HCT116 (cell line): ENCODE data around the gene PRSS53. TPM values are rescaled to one million over a fixed set of nuclear protein-coding genes. Genes with fewer than 3 reads are reported as not detected.

ENCODE experiments used
- ATAC-seq: fragments of 200-7000 bp; cut with Tn5 transposase; 2 replicates; pipeline ENCODE4 v1.9.1; 2020; ENCODE audit warnings: mild to moderate bottlenecking, moderate library complexity
- BruUV-seq: library from RNA; stranded (reverse); fragments of 400-500 nt; replicated peaks from 2 replicates; lab custom pipeline; 2021; lab: Mats Ljungman, UMichigan
- CTCF ChIA-PET: fragments of 300-600 bp; sonication (Branson Sonifier 250); formaldehyde crosslinking; loops from one replicate; lab custom pipeline; 2021; ENCODE audit warnings: antibody characterized with exemption; lab: Charles Lee
- POLR2A ChIA-PET: fragments of 300-600, 350-600 bp; sonication (Branson Sonifier 250); formaldehyde crosslinking; loops from one replicate; lab custom pipeline; 2021; ENCODE audit warnings: antibody characterized with exemption; lab: Charles Lee
- RAD21 ChIA-PET, 2 experiments: fragments of 300-600 bp; sonication (Branson Sonifier 250); formaldehyde crosslinking; loops; one replicate each; lab custom pipeline; 2023; ENCODE audit warnings: low total read pairs in 2 of 2; ENCODE audit not compliant: uncharacterized antibody in 2 of 2, unreplicated experiment in 2 of 2, low non-redundant PET in 1 of 2; lab: Charles Lee
- DNase-seq: peaks from one replicate; pipeline ENCODE4 v3.0.0-alpha.2; 2010; ENCODE audit warnings: low read depth, low spot score
- H2AFZ ChIP-seq: fragments of 200-600 bp; shearing (Covaris generic), sonication (generic); 2 replicates; pipeline ENCODE4 v1.6.1; 2017; ENCODE audit warnings: low read depth, mixed run types, mixed read lengths, antibody characterized with exemption, low read length; ENCODE audit not compliant: poor library complexity, severe bottlenecking
- H3K27ac ChIP-seq: 2 replicates; pipeline ENCODE4 v1.5.1; 2012; ENCODE audit warnings: low read depth, low read length
- H3K27me3 ChIP-seq: fragments of 200-600 bp; sonication (generic); 2 replicates; pipeline ENCODE4 v1.6.1; 2016; ENCODE audit warnings: mixed run types, low read length, mixed read lengths; ENCODE audit not compliant: insufficient read depth
- H3K36me3 ChIP-seq, 2 experiments: fragments of 200-500 bp in 1 of 2; fragments of 200-600 bp in 1 of 2; sonication (Bioruptor generic) in 1 of 2; sonication (generic) in 1 of 2; 2 replicates each; pipeline versions ENCODE4 v1.5.1 to v1.6.1; 2014 to 2016; ENCODE audit warnings: low read length in 2 of 2, inconsistent platforms in 1 of 2, mixed read lengths in 1 of 2, mixed run types in 1 of 2; ENCODE audit not compliant: insufficient read depth in 2 of 2, control insufficient read depth in 1 of 2
- H3K4me1 ChIP-seq, 2 experiments: fragments of 200-600 bp in 1 of 2; sonication (generic) in 1 of 2; 2 replicates each; pipeline versions ENCODE4 v1.5.1 to v1.6.1; 2012 to 2017; ENCODE audit warnings: low read length in 2 of 2, inconsistent platforms in 1 of 2, mild to moderate bottlenecking in 1 of 2, mixed read lengths in 1 of 2, mixed run types in 1 of 2, moderate library complexity in 1 of 2; ENCODE audit not compliant: insufficient read depth in 2 of 2, control insufficient read depth in 1 of 2
- H3K4me2 ChIP-seq: fragments of 200-600 bp; sonication (generic); 2 replicates; pipeline ENCODE4 v1.6.1; 2017; ENCODE audit warnings: mixed run types, low read length, mixed read lengths
- H3K4me3 ChIP-seq, 2 experiments: fragments of 200-600 bp in 1 of 2; sonication (generic) in 1 of 2; replicated peaks in 1 of 2; 2 replicates each; pipeline ENCODE4 v1.5.1; 2011 to 2016; ENCODE audit warnings: low read length in 2 of 2, control low read depth in 1 of 2, low read depth in 1 of 2, mild to moderate bottlenecking in 1 of 2, mixed read lengths in 1 of 2, mixed run types in 1 of 2
- H3K79me2 ChIP-seq: fragments of 200-600 bp; sonication (generic); 2 replicates; pipeline ENCODE4 v1.6.1; 2017; ENCODE audit warnings: mild to moderate bottlenecking, mixed run types, low read length, moderate library complexity, mixed read lengths; ENCODE audit not compliant: insufficient read depth
- H3K9ac ChIP-seq: fragments of 200-600 bp; sonication (generic); 2 replicates; pipeline ENCODE4 v1.6.1; 2016; ENCODE audit warnings: low read length, mixed read lengths
- H3K9me2 ChIP-seq: fragments of 200-600 bp; sonication (generic), shearing (Covaris generic); 2 replicates; pipeline ENCODE4 v1.6.1; 2017; ENCODE audit warnings: mixed run types, mild to moderate bottlenecking, moderate library complexity; ENCODE audit not compliant: insufficient read depth
- H3K9me3 ChIP-seq, 2 experiments: fragments of 200-500 bp in 1 of 2; fragments of 200-600 bp in 1 of 2; sonication (Bioruptor generic) in 1 of 2; sonication (generic) in 1 of 2; 2 replicates each; pipeline ENCODE4 v1.6.1; 2014 to 2017; ENCODE audit warnings: low read length in 2 of 2, mixed read lengths in 2 of 2, inconsistent platforms in 1 of 2, low read depth in 1 of 2, mild to moderate bottlenecking in 1 of 2, mixed run types in 1 of 2, moderate library complexity in 1 of 2; ENCODE audit not compliant: control insufficient read depth in 1 of 2, insufficient read depth in 1 of 2
- H4K20me1 ChIP-seq: fragments of 200-600 bp; sonication (generic), shearing (Covaris generic); 2 replicates; pipeline ENCODE4 v1.6.1; 2017; ENCODE audit warnings: mixed run types, mild to moderate bottlenecking, moderate library complexity; ENCODE audit not compliant: insufficient read depth
- ATF3 ChIP-seq: IDR thresholded peaks from 2 replicates; pipeline ENCODE4 v1.6.1; 2012
- CBX3 ChIP-seq: IDR thresholded peaks from 2 replicates; pipeline ENCODE4 v1.6.1; 2012; ENCODE audit warnings: low read depth
- CEBPB ChIP-seq: IDR thresholded peaks from 2 replicates; pipeline ENCODE4 v1.6.1; 2012; ENCODE audit warnings: low read depth
- CTCF ChIP-seq, 3 experiments: fragments of 200-600 bp in 1 of 3; sonication (generic) in 1 of 3; IDR thresholded peaks in 2 of 3; conservative IDR thresholded peaks in 1 of 3; 2 replicates each; pipeline ENCODE4 v1.5.1; 2012 to 2017; ENCODE audit warnings: low read depth in 2 of 3, low read length in 2 of 3, antibody characterized with exemption in 1 of 3, borderline replicate concordance in 1 of 3, control low read depth in 1 of 3, mild to moderate bottlenecking in 1 of 3, mixed read lengths in 1 of 3, mixed run types in 1 of 3, moderate library complexity in 1 of 3; ENCODE audit not compliant: insufficient read depth in 1 of 3
- ELF1 ChIP-seq: IDR thresholded peaks from 2 replicates; pipeline ENCODE4 v1.6.1; 2012; ENCODE audit warnings: low read depth, borderline replicate concordance
- FOSL1 ChIP-seq: IDR thresholded peaks from 2 replicates; pipeline ENCODE4 v1.6.1; 2012; ENCODE audit warnings: low read depth
- JUND ChIP-seq: IDR thresholded peaks from 2 replicates; pipeline ENCODE4 v1.6.1; 2012
- MAX ChIP-seq: IDR thresholded peaks from 2 replicates; pipeline ENCODE4 v1.6.1; 2012
- POLR2A ChIP-seq: IDR thresholded peaks from 2 replicates; pipeline ENCODE4 v1.7.0; 2011; ENCODE audit warnings: borderline replicate concordance; ENCODE audit not compliant: insufficient read depth, insufficient read length; ENCODE audit errors: extremely low read depth
- POLR2AphosphoS5 ChIP-seq: IDR thresholded peaks from 2 replicates; pipeline ENCODE4 v1.6.1; 2011; ENCODE audit warnings: mild to moderate bottlenecking, low read depth, low read length, moderate library complexity
- RAD21 ChIP-seq: IDR thresholded peaks from 2 replicates; pipeline ENCODE4 v1.6.1; 2012; ENCODE audit warnings: low read depth, mild to moderate bottlenecking
- REST ChIP-seq: IDR thresholded peaks from 2 replicates; pipeline ENCODE4 v1.6.1; 2012; ENCODE audit warnings: low read depth
- SIN3A ChIP-seq: IDR thresholded peaks from 2 replicates; pipeline ENCODE4 v1.6.1; 2012; ENCODE audit warnings: low read depth
- SRF ChIP-seq: IDR thresholded peaks from 2 replicates; pipeline ENCODE4 v1.6.1; 2012; ENCODE audit warnings: low read depth
- TCF7L2 ChIP-seq: IDR thresholded peaks from 2 replicates; pipeline ENCODE4 v1.7.0; 2011; ENCODE audit warnings: borderline replicate concordance, inconsistent platforms; ENCODE audit not compliant: insufficient read depth, insufficient read length; ENCODE audit errors: extremely low read depth
- YY1 ChIP-seq: IDR thresholded peaks from 2 replicates; pipeline ENCODE4 v1.6.1; 2011; ENCODE audit warnings: low read length, low read depth, moderate library complexity, mild to moderate bottlenecking; ENCODE audit not compliant: insufficient replicate concordance; ENCODE audit errors: extremely low read depth
- ZFX ChIP-seq: fragments of 450-650 bp; IDR thresholded peaks from 2 replicates; pipeline ENCODE4 v1.6.1; 2017
- intact Hi-C: fragments of 100-400 bp; cut with micrococcal nuclease; formaldehyde crosslinking; loops from 2 replicates; pipeline ENCODE4 v1.10.0; 2022
- total RNA-seq: library from RNA; stranded (reverse); gene quantifications from one replicate; pipeline ENCODE4 v1.2.1, GENCODE V29; 2021; ENCODE audit not compliant: unreplicated experiment

PRSS53 gene
- total RNA-seq, 1 experiment from 2014 or later: 11.6 TPM

- TF ChIP-seq MAX: no peak
- TF ChIP-seq JUND: no peak
- TF ChIP-seq, all 23 proteins: peak for 0
These were observed 40.2 kb upstream of the PRSS53 start (continued) for GRCh38 chr16:31128711-31129567.

- ATAC-seq (no peak), DNase-seq (no peak)
- Histone ChIP-seq H3K4me1 (peaks cover 16 to 17% of the 10 kb centered on the region in 2 experiments), H3K79me2 (no peaks in the 10 kb centered on the region), H3K27ac (no peak overlapping the region), H3K9ac (no peak overlapping the region), H3K9me3 (no peaks in the 10 kb centered on the region), H2AFZ (no peak overlapping the region), H3K4me2 (no peak overlapping the region), H3K4me3 (no peak overlapping the region), H4K20me1 (no peaks in the 10 kb centered on the region), H3K27me3 (no peaks in the 10 kb centered on the region), H3K9me2 (no peaks in the 10 kb centered on the region), H3K36me3 (peaks cover 5 to 8% of the 10 kb centered on the region in 2 experiments; a peak in 3 of 4 replicates)
- POLR2A ChIA-PET: interaction anchor here (1.7 kb wide), 1 partner anchor 10 kb away, joined by 7 read pairs; the partner anchor contains the start of gene KAT8
- no TSS peak for BruUV-seq
- CTCF ChIA-PET: interaction anchor here (1.1 kb wide), 1 partner anchor 15 kb away, joined by 3 read pairs; no protein-coding TSS in a partner anchor
- TF ChIP-seq TCF7L2 (no peak), JUND (no peak), ELF1 (no peak), SRF (no peak), POLR2AphosphoS5 (no peak), ATF3 (no peak), CEBPB (no peak), POLR2A (no peak), YY1 (no peak), ZFX (no peak), SIN3A (no peak), CBX3 (no peak), REST (no peak), FOSL1 (no peak), CTCF (IDR thresholded peaks at IDR 0.05 in 2 of 3, conservative IDR thresholded peaks at IDR 0.05 in 1 of 3; ENCODE audit: borderline replicate concordance in 1 of 3, insufficient read depth in 1 of 3, low read depth in 2 of 3, low read length in 2 of 3) (no peak), RAD21 (no peak)
- intact Hi-C loops: no loop called here
- RAD21 ChIA-PET: no interaction called here
These were observed 38.4 kb upstream of the PRSS53 start for GRCh38 chr16:31127182-31127581.
